PC-9 (cell line): ENCODE results near the gene NPEPPS.

Experiments used
- EZH2 ChIP-seq: fragments of 200-600 bp; sonication (generic); IDR thresholded peaks from 2 replicates; pipeline ENCODE4 v1.8.0; 2017; ENCODE audit warnings: antibody characterized with exemption, low read depth
- TF ChIP-seq, protein P1 (sequence below): fragments of 200-600 bp; sonication (generic); conservative IDR thresholded peaks from 2 replicates; pipeline ENCODE4 v1.6.1; 2017; ENCODE audit warnings: mixed run types, antibody characterized with exemption, mild to moderate bottlenecking, moderate library complexity

DNA sequence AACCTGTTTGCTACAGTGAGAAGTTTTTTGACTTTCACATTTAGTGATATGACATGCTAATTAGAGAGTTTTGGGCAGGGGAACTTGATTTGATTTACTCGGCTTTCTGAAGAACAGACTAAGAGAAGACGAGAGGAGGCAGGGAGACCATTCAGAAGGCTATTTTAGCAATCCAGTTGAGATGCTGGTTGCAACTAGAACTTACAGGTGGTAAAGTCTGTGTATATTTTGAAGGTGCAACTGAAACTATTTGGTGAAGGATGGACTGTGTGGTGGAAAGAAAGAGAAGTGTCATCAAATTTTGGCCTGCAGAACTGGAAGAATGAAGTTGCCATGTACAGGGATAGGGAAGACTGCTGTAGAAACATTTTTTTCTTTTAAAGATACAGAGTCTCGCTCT, 76.6 kb downstream of the NPEPPS start:
- TF ChIP-seq, protein P1, sequence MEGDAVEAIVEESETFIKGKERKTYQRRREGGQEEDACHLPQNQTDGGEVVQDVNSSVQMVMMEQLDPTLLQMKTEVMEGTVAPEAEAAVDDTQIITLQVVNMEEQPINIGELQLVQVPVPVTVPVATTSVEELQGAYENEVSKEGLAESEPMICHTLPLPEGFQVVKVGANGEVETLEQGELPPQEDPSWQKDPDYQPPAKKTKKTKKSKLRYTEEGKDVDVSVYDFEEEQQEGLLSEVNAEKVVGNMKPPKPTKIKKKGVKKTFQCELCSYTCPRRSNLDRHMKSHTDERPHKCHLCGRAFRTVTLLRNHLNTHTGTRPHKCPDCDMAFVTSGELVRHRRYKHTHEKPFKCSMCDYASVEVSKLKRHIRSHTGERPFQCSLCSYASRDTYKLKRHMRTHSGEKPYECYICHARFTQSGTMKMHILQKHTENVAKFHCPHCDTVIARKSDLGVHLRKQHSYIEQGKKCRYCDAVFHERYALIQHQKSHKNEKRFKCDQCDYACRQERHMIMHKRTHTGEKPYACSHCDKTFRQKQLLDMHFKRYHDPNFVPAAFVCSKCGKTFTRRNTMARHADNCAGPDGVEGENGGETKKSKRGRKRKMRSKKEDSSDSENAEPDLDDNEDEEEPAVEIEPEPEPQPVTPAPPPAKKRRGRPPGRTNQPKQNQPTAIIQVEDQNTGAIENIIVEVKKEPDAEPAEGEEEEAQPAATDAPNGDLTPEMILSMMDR = no peak
- TF ChIP-seq EZH2 = no peak
